Measurements from ENCODE around the gene PAFAH1B2.
"Not testable (repeated sequence)": the region's sequence is repeated elsewhere in the genome, so short reads cannot be mapped to it uniquely, and the experiment has no call there.

Gene PAFAH1B2

GRCh38 chr11:117143871-117144476, at the start of gene PAFAH1B2:
TSS of gene PAFAH1B2 (plus strand) at chr11:117144287. CDS start at chr11:117152448, 8,161 bp downstream.
- peak; percentile 79 to 92 for DNase-seq

DNA sequence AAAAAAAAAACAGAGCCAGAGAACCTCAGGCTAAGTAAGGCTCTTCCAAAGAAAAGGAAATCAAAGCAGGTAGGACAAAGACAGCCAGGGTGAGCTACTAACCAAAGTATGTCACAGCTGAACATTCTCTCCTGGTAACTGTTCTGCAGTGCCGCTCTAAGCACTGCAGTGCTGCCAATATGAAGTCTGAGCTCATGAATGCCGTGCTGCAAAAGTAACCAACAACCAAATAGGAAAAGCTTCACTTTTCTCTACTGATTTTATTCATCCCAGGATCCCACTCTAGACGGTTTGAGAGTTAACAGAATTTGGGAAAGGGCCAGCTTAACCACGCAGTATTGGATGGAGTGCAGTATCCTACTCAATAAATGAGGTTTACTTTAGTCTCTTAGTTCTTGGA, 49.3 kb upstream of the PAFAH1B2 start:
- no peak for DNase-seq

GRCh38 chr11:117095284-117096161, 48.6 kb upstream of the PAFAH1B2 start:
- DNase-seq = peak; percentile 57 to 86

DNA sequence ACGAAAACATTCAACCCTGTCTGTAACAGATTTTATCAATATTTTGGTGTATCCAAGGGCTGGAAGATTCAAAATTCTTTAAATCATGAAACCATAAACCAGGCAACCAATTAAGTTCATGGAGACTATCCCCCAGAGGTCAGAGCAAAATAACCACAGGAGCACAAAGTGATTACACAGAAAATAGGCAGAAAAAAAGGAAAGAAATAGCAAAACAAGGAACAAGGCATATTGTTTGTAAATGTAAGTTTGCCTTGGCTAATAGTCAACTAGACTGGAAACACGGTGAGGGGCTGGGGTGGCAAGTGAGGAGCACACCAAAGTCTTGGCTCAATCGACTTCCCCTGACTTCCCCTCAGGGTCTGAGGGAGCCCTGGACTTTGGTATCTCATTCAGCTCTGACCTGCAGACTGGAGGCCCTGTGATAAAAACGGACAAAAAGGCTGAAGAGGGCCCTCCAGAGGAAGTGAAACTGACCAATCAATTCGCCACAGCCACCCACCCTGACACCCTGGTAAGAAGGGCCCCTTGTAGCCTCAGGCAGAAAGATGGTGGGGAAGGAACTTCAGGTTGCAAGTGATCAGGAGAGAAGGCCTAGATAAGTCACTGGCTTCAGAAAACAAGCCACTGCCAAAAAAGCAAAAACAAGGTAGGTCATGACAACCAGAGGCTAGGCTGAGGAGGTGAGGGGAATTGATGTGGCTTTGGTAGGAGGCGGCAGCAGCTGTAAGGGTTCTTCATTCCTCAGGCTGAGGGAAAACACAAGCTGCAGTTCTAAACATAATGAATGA, 47.7 kb upstream of the PAFAH1B2 start:
- DNase-seq = no peak

DNA sequence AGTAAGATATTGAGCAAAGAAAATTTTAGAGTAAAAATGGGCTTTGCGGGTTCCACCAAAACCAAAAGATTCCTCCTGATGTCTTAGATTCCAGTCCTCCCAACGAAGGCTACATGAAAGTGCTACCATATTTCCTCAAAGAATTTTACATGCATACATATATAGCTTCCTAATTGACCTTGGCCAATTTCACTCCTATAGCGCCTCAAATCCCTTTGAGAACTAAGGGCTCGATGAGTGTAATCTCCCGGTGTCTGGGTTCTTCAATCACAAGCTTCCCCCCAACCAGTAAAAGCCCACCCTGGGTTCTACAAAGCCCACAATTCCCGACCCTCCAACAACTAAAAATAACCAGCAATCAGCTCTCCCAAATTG, 47.1 kb upstream of the PAFAH1B2 start:
- peak in 1 of 2 experiments; percentile 21 for DNase-seq

DNA sequence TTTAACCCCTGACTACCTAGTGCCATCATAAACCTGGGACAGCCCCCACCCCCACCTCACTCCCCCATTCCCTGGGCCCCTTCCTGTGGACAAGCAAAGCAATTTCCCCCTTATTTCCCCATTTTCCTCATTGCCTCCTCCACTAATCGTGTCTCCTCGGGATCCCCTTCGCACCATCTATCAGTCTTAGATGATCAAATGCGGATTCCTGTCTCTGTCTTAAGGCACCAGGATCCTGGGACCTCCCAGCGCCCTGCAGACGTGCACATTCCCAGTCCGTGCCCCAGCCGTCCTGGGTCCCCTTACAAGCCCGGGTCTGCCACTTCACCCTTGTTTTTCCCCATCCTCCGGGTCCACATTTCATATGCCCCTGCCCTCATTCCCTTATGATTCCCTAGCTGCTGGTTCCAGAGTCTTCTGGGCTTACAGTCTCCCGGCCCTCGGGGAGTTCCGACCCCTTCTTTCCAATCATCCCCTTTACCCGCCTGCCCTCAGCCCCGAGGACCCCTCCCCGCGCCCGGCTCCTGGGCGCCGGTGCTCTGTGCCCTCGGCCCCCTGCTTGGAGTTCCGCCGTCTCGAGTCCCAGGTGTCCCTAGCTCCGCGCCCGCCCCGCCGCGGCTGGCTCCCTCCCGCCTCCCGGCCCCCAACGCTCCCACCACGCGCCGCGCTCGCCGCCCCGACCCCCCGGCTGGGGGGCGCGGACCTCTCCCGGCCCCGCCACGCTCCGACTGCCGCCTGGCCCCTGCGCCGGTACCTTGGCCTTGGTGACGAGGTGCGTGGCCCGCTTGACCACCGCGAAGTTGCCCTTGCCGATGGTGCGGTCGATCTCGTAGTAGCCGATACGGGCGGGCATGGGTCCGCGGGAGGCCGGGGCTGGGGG, 46.5 kb upstream of the PAFAH1B2 start:
- DNase-seq = peak; percentile 25 to 28

DNA sequence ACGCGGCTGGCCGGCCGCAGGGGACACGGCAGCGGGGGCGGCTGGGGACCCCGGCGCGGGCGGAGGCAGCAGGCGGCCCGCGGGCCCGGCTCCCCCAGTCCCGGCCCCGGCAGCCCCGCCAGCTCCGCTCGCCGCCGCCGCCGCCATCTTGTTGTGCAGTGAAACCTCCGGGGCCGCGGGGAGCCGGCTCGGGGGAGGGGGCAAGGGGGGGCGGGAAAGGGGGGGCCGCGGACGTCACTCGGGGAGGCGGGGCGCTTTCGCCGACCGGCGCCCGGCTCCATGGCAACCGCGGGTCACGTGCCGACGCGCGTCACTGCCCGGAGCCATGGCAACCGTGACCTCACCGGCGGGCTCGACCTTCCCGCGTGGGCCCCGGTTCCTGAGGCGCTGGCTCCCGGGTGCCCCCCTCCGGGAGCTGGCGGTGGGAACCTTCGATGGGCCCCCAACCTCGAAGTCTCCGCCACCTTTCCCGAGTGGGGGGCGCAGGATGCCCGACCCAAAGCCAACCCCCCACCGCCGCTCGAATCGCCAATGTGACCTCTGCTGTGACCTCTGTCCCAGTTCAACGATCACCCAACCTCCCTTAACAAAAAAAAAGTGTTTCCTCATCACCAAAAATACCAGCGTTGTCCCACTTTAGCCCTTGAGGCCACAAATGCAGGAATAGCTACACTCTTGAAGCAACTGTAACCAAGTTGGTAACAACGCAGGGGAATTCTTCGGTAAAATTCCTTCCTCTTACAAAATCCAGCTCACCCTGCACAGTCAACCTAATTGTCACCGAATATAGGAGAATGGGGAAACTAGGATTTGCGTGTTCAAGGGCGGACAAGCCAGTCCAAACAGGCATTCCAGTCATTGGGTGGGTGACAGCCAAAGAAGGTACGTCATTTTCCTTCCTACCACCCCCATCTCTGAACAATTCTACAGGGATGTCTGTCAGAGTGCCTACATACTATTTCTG, 45.5 kb upstream of the PAFAH1B2 start, which contains the start of gene SIK3:
Gene SIK3 (minus strand): TSS at position 160 of the 964 bp plus-strand sequence. CDS start 13 bp downstream, at position 147.
- DNase-seq = peak; percentile 71 to 88

- no peak for DNase-seq
These were observed 44.4 kb upstream of the PAFAH1B2 start for GRCh38 chr11:117099696-117100095.

- DNase-seq = no peak
These were observed 43.5 kb upstream of the PAFAH1B2 start for GRCh38 chr11:117100556-117100955.

GRCh38 chr11:117107701-117108590, 36.1 kb upstream of the PAFAH1B2 start:
- DNase-seq = no peak

- no peak for DNase-seq
These were observed 33.7 kb upstream of the PAFAH1B2 start for GRCh38 chr11:117110294-117110950.

DNA sequence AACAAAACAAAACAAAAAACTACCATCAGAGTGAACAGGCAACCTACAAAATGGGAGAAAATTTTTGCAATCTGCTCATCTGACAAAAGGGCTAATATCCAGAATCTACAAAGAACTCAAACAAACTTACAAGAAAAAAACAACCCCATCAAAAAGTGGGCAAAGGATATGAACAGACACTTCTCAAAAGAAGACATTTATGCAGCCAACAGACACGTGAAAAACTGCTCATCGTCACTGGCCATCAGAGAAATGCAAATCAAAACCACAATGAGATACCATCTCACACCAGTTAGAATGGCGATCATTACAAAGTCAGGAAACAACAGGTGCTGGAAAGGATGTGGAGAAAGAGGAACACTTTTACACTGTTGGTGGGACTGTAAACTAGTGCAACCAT, 31.6 kb upstream of the PAFAH1B2 start:
- not testable (repeated sequence) for DNase-seq

DNA sequence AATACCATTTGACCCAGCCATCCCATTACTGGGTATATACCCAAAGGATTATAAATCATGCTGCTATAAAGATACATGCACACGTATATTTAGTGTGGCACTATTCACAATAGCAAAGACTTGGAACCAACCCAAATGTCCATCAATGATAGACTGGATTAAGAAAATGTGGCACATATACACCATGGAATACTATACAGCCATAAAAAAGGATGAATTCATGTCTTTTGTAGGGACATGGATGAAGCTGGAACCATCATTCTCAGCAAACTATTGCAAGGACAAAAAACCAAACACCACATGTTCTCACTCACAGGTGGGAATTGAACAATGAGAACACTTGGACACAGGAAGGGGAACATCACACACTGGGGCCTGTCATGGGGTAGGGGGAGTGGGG, 31.1 kb upstream of the PAFAH1B2 start:
- DNase-seq = not testable (repeated sequence)

DNA sequence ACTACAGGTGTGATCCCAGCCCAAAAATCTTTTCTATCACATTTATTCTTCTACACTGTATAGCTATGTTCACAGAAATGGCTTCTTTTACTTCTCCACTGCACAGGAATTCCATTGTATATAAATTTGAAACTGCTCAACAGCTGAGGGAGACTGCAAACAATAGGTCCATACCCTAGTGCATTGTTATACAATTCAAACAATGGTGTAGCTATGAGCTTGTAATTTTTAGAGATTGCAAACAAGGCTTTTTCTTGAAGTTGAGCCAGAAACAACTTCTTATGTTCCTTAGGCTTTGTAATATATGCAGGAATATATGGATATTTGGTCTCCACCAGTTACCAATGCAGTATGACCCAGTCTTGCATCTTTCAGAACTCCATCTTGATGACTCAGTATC, 26.4 kb upstream of the PAFAH1B2 start:
- DNase-seq = no peak

DNA sequence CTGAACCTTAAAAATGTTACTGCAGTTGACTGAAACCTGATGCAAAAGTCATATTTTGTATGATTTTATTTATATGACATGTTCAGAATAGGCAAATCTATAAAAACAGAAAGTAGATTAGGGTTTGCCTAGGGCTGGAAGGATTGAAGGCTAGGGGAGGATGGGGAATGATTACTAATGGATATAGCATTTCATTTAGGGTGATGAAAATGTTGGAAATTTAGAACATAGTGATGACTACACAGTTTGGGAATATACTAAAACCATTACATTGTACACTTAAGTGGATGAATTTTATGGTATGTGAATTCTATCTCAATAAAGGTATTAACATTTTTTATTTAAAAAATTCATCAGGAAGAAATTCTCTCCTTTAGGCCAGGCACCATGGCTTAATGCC, 22.9 kb upstream of the PAFAH1B2 start:
- DNase-seq = no peak

- DNase-seq = no peak
These were observed 21.5 kb upstream of the PAFAH1B2 start for GRCh38 chr11:117122556-117122955.

GRCh38 chr11:117126223-117126965, 17.7 kb upstream of the PAFAH1B2 start:
- DNase-seq = no peak

DNA sequence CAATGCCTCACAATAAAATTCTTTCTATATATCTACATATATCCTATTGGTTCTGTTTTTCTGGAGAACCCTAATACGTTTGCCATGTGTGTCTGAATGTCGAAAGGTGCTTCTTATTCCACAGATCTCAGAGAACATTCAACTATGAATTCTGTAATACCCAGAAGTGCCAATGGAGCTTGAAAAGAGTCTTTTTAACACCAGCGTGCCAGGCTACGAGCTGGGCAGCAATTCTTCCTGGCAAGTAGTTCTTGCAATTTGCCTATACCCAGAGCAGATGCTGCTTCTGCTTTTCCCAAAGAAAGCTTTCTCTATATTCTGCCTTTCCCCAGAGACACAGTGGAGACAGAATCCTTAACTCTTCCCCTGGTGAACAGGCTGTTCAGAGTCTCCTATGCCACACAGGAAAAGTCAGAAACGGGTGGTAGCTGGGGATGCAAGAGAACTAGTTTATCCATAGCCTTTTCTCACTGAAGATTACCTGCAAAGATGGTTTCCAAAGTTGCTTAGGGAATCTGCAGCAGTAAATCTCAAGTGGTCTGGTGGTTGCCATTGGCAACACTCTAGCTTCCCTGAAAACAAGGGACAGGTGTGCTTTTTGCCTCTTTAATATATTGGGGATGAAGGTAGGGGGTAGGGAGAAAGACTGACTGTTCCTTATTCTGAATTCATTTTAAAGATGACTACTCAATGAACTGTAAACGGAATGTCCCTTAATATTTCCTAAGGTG, 16.8 kb upstream of the PAFAH1B2 start:
- peak; percentile 3 to 53 for DNase-seq
